ENCODE measurements around the gene ZDHHC12. TPM values are rescaled to one million over a fixed set of nuclear protein-coding genes. Genes with fewer than 3 reads are reported as not detected.

ZDHHC12 gene
- total and polyA plus RNA-seq, 5 donors from 2014 or later, result 25.1 to 59.8 (median 52.3) TPM

- peaks cover 17% of the 10 kb centered on the region for H3K36me3 ChIP-seq (ENCODE audit: control insufficient read depth, insufficient read depth, low read length)
- Mint-ChIP-seq H3K27ac (no peak overlapping the region), H3K9me3 (no peaks in the 10 kb centered on the region), H3K4me3 (no peak overlapping the region), H3K27me3 (no peaks in the 10 kb centered on the region), H3K4me1 (no peaks in the 10 kb centered on the region), H3K36me3 (peaks cover 16% of the 10 kb centered on the region)
- ATAC-seq (ENCODE audit: low read depth in 2 of 2) (no peak), DNase-seq (no peak)
- H3K9me3 ChIP-seq (ENCODE audit: control insufficient read depth in 2 of 2, low read length in 2 of 2), result no peaks in the 10 kb centered on the region
- H3K4me1 ChIP-seq (ENCODE audit: control insufficient read depth, insufficient read depth, low read length, poor library complexity, severe bottlenecking), result no peaks in the 10 kb centered on the region
- H3K27ac ChIP-seq (ENCODE audit: insufficient read depth, low read length, poor library complexity, severe bottlenecking), result no peak overlapping the region
- H3K27me3 ChIP-seq (ENCODE audit: control insufficient read depth, insufficient read depth, low read length), result no peaks in the 10 kb centered on the region
- H3K4me3 ChIP-seq (ENCODE audit: low read depth, low read length), result no peak overlapping the region
Measured at GRCh38 chr9:128743421-128743820, 19.5 kb upstream of the ZDHHC12 start.

GRCh38 chr9:128742401-128742800, 18.5 kb upstream of the ZDHHC12 start:
- no peaks in the 10 kb centered on the region for H3K9me3 Mint-ChIP-seq
- H3K36me3 ChIP-seq (ENCODE audit: control insufficient read depth, insufficient read depth, low read length), result peaks cover 18% of the 10 kb centered on the region
- no peaks in the 10 kb centered on the region for H3K4me1 ChIP-seq (ENCODE audit: control insufficient read depth, insufficient read depth, low read length, poor library complexity, severe bottlenecking)
- no peak for DNase-seq
- H3K27me3 Mint-ChIP-seq, result no peaks in the 10 kb centered on the region
- no peaks in the 10 kb centered on the region for H3K9me3 ChIP-seq (ENCODE audit: control insufficient read depth in 2 of 2, low read length in 2 of 2)
- no peak for ATAC-seq (ENCODE audit: low read depth in 2 of 2)
- peaks cover 16% of the 10 kb centered on the region for H3K36me3 Mint-ChIP-seq
- H3K4me3 Mint-ChIP-seq, result no peak overlapping the region
- H3K27ac ChIP-seq (ENCODE audit: insufficient read depth, low read length, poor library complexity, severe bottlenecking), result no peak overlapping the region
- no peak overlapping the region for H3K27ac Mint-ChIP-seq
- H3K27me3 ChIP-seq (ENCODE audit: control insufficient read depth, insufficient read depth, low read length), result no peaks in the 10 kb centered on the region
- H3K4me3 ChIP-seq (ENCODE audit: low read depth, low read length), result no peak overlapping the region
- no peaks in the 10 kb centered on the region for H3K4me1 Mint-ChIP-seq

GRCh38 chr9:128735373-128735772, 11.4 kb upstream of the ZDHHC12 start:
- H3K4me3 ChIP-seq (ENCODE audit: low read depth, low read length), result no peak overlapping the region
- H3K4me1 ChIP-seq (ENCODE audit: control insufficient read depth, insufficient read depth, low read length, poor library complexity, severe bottlenecking), result no peaks in the 10 kb centered on the region
- no peak overlapping the region for H3K4me3 Mint-ChIP-seq
- H3K27me3 ChIP-seq (ENCODE audit: control insufficient read depth, insufficient read depth, low read length), result no peaks in the 10 kb centered on the region
- ATAC-seq (ENCODE audit: low read depth in 2 of 2) (no peak), DNase-seq (no peak)
- peaks cover 34% of the 10 kb centered on the region for H3K36me3 ChIP-seq (ENCODE audit: control insufficient read depth, insufficient read depth, low read length)
- H3K9me3 Mint-ChIP-seq, result no peaks in the 10 kb centered on the region
- no peak overlapping the region for H3K27ac Mint-ChIP-seq
- peaks cover 25% of the 10 kb centered on the region for H3K36me3 Mint-ChIP-seq
- H3K9me3 ChIP-seq (ENCODE audit: control insufficient read depth in 2 of 2, low read length in 2 of 2), result no peaks in the 10 kb centered on the region
- H3K27me3 Mint-ChIP-seq, result no peaks in the 10 kb centered on the region
- H3K27ac ChIP-seq (ENCODE audit: insufficient read depth, low read length, poor library complexity, severe bottlenecking), result no peak overlapping the region
- H3K4me1 Mint-ChIP-seq, result peaks cover 0 to 2% (median 0%) of the 10 kb centered on the region in 4 donors

- DNase-seq, result peak in 1 of 3 donors; percentile 8
- H3K4me3 Mint-ChIP-seq, result no peak overlapping the region
- no peak for ATAC-seq (ENCODE audit: low read depth in 2 of 2)
- H3K27ac ChIP-seq (ENCODE audit: insufficient read depth, low read length, poor library complexity, severe bottlenecking), result no peak overlapping the region
- peak overlapping the region in 1 of 3 donors; percentile 36 for H3K27ac Mint-ChIP-seq
- H3K36me3 Mint-ChIP-seq, result peaks cover 17% of the 10 kb centered on the region
- peaks cover 26% of the 10 kb centered on the region for H3K36me3 ChIP-seq (ENCODE audit: control insufficient read depth, insufficient read depth, low read length)
- H3K4me1 ChIP-seq (ENCODE audit: control insufficient read depth, insufficient read depth, low read length, poor library complexity, severe bottlenecking), result no peaks in the 10 kb centered on the region
- no peaks in the 10 kb centered on the region for H3K27me3 Mint-ChIP-seq
- H3K4me1 Mint-ChIP-seq, result peaks cover 0 to 11% (median 3%) of the 10 kb centered on the region in 4 donors
- H3K4me3 ChIP-seq (ENCODE audit: low read depth, low read length), result no peak overlapping the region
- H3K27me3 ChIP-seq (ENCODE audit: control insufficient read depth, insufficient read depth, low read length), result no peaks in the 10 kb centered on the region
- no peaks in the 10 kb centered on the region for H3K9me3 Mint-ChIP-seq
- H3K9me3 ChIP-seq (ENCODE audit: control insufficient read depth in 2 of 2, low read length in 2 of 2), result no peaks in the 10 kb centered on the region
Measured at GRCh38 chr9:128733256-128733655, 9.3 kb upstream of the ZDHHC12 start.

- peaks cover 0 to 17% (median 4%) of the 10 kb centered on the region in 4 donors for H3K4me1 Mint-ChIP-seq
- Histone ChIP-seq H3K4me1 (ENCODE audit: control insufficient read depth, insufficient read depth, low read length, poor library complexity, severe bottlenecking) (no peaks in the 10 kb centered on the region), H3K9me3 (ENCODE audit: control insufficient read depth in 2 of 2, low read length in 2 of 2) (no peaks in the 10 kb centered on the region), H3K4me3 (ENCODE audit: low read depth, low read length) (no peak overlapping the region), H3K27me3 (ENCODE audit: control insufficient read depth, insufficient read depth, low read length) (no peaks in the 10 kb centered on the region), H3K27ac (ENCODE audit: insufficient read depth, low read length, poor library complexity, severe bottlenecking) (no peak overlapping the region), H3K36me3 (ENCODE audit: control insufficient read depth, insufficient read depth, low read length) (peaks cover 26% of the 10 kb centered on the region)
- ATAC-seq (ENCODE audit: low read depth in 2 of 2), result no peak
- no peak overlapping the region for H3K4me3 Mint-ChIP-seq
- H3K27me3 Mint-ChIP-seq, result no peaks in the 10 kb centered on the region
- no peak overlapping the region for H3K27ac Mint-ChIP-seq
- no peak for DNase-seq
- peaks cover 17% of the 10 kb centered on the region for H3K36me3 Mint-ChIP-seq
- no peaks in the 10 kb centered on the region for H3K9me3 Mint-ChIP-seq
Measured at GRCh38 chr9:128732576-128732975, 8.6 kb upstream of the ZDHHC12 start.

GRCh38 chr9:128731691-128732090, 7.8 kb upstream of the ZDHHC12 start:
- Mint-ChIP-seq H3K36me3 (peaks cover 13% of the 10 kb centered on the region), H3K4me1 (peaks cover 0 to 26% (median 5%) of the 10 kb centered on the region in 4 donors), H3K9me3 (no peaks in the 10 kb centered on the region), H3K27me3 (no peaks in the 10 kb centered on the region), H3K27ac (no peak overlapping the region), H3K4me3 (no peak overlapping the region)
- no peak overlapping the region for H3K4me3 ChIP-seq (ENCODE audit: low read depth, low read length)
- no peaks in the 10 kb centered on the region for H3K27me3 ChIP-seq (ENCODE audit: control insufficient read depth, insufficient read depth, low read length)
- no peak for ATAC-seq (ENCODE audit: low read depth in 2 of 2)
- H3K9me3 ChIP-seq (ENCODE audit: control insufficient read depth in 2 of 2, low read length in 2 of 2), result no peaks in the 10 kb centered on the region
- no peak overlapping the region for H3K27ac ChIP-seq (ENCODE audit: insufficient read depth, low read length, poor library complexity, severe bottlenecking)
- H3K4me1 ChIP-seq (ENCODE audit: control insufficient read depth, insufficient read depth, low read length, poor library complexity, severe bottlenecking), result no peaks in the 10 kb centered on the region
- H3K36me3 ChIP-seq (ENCODE audit: control insufficient read depth, insufficient read depth, low read length), result peaks cover 22% of the 10 kb centered on the region
- no peak for DNase-seq

- no peaks in the 10 kb centered on the region for H3K27me3 ChIP-seq (ENCODE audit: control insufficient read depth, insufficient read depth, low read length)
- H3K4me3 ChIP-seq (ENCODE audit: low read depth, low read length), result no peak overlapping the region
- DNase-seq (no peak), ATAC-seq (ENCODE audit: low read depth in 2 of 2) (no peak)
- Mint-ChIP-seq H3K4me1 (peaks cover 0 to 32% (median 6%) of the 10 kb centered on the region in 4 donors), H3K27ac (no peak overlapping the region), H3K36me3 (peaks cover 13% of the 10 kb centered on the region), H3K27me3 (no peaks in the 10 kb centered on the region), H3K4me3 (no peak overlapping the region), H3K9me3 (no peaks in the 10 kb centered on the region)
- H3K27ac ChIP-seq (ENCODE audit: insufficient read depth, low read length, poor library complexity, severe bottlenecking), result no peak overlapping the region
- no peaks in the 10 kb centered on the region for H3K4me1 ChIP-seq (ENCODE audit: control insufficient read depth, insufficient read depth, low read length, poor library complexity, severe bottlenecking)
- H3K36me3 ChIP-seq (ENCODE audit: control insufficient read depth, insufficient read depth, low read length), result peaks cover 22% of the 10 kb centered on the region
- H3K9me3 ChIP-seq (ENCODE audit: control insufficient read depth in 2 of 2, low read length in 2 of 2), result no peaks in the 10 kb centered on the region
Measured at GRCh38 chr9:128731093-128731492, 7.2 kb upstream of the ZDHHC12 start.

GRCh38 chr9:128729766-128730517, 6.0 kb upstream of the ZDHHC12 start:
- H3K27ac Mint-ChIP-seq, result no peak overlapping the region
- H3K9me3 Mint-ChIP-seq, result no peaks in the 10 kb centered on the region
- no peak overlapping the region for H3K4me3 ChIP-seq (ENCODE audit: low read depth, low read length)

More at GRCh38 chr9:128729766-128730517, 6.0 kb upstream of the ZDHHC12 start:
- Histone ChIP-seq H3K27me3 (ENCODE audit: control insufficient read depth, insufficient read depth, low read length) (no peaks in the 10 kb centered on the region), H3K36me3 (ENCODE audit: control insufficient read depth, insufficient read depth, low read length) (peaks cover 18% of the 10 kb centered on the region), H3K9me3 (ENCODE audit: control insufficient read depth in 2 of 2, low read length in 2 of 2) (no peaks in the 10 kb centered on the region), H3K4me1 (ENCODE audit: control insufficient read depth, insufficient read depth, low read length, poor library complexity, severe bottlenecking) (peaks cover 8% of the 10 kb centered on the region), H3K27ac (ENCODE audit: insufficient read depth, low read length, poor library complexity, severe bottlenecking) (no peak overlapping the region)
- no peak overlapping the region for H3K4me3 Mint-ChIP-seq
- H3K36me3 Mint-ChIP-seq, result peaks cover 7% of the 10 kb centered on the region
- peaks cover 2 to 44% (median 7%) of the 10 kb centered on the region in 4 donors for H3K4me1 Mint-ChIP-seq
- DNase-seq (no peak), ATAC-seq (ENCODE audit: low read depth in 2 of 2) (no peak)
- H3K27me3 Mint-ChIP-seq, result no peaks in the 10 kb centered on the region

Measured in CD4-positive, CD25-positive, alpha-beta regulatory T cell (primary cell).